NCI-H146 (cell line): ENCODE data around the gene MAGEB6B.
"Not testable (repeated sequence)": the region's sequence is repeated elsewhere in the genome, so short reads cannot be mapped to it uniquely, and the experiment has no call there.

Source experiments
- DNase-seq: peaks from one replicate; lab custom pipeline; 2025; lab: John Stamatoyannopoulos, UW

MAGEB6B gene, protein sequence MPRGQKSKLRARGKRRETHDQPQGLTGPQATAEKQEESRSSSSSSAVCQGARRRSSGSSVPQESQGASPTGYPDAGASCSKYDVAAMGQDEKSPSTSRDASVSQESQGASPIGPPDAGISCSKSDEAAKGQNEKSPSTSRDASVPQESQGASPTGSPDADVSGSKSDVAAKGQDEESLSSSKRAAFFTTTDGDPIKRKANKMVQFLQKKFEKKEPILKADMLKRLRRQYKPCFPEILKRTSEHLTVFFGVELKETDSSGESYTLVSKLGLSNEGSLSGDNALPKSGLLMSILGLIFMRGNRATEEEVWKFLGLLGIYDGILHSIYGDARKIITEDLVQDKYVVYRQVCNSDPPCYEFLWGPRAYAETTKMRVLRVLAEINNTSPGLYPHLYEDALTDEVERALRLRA

DNA sequence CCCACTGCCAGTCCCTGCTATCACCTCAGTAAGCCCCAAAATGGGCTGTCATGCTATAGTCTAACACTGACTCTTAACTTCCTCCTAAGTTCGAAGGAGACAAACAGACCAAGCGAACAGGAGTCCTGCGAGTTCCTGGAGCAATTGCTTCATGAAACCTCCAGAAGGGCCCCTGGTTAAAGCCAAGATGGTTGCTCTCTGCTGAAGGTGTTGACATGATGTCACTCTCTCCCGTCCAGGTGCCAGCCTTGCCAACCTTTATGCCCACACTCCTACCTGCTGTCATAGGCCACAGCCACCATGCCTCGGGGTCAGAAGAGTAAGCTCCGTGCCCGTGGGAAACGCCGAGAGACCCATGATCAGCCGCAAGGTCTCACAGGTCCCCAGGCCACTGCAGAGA lies at the start of gene MAGEB6B:
Gene MAGEB6B, plus strand, starts transcription at position 301 of the 400 bp plus-strand sequence. Its CDS starts 0 bp downstream, at position 301.
- no peak for DNase-seq

DNA sequence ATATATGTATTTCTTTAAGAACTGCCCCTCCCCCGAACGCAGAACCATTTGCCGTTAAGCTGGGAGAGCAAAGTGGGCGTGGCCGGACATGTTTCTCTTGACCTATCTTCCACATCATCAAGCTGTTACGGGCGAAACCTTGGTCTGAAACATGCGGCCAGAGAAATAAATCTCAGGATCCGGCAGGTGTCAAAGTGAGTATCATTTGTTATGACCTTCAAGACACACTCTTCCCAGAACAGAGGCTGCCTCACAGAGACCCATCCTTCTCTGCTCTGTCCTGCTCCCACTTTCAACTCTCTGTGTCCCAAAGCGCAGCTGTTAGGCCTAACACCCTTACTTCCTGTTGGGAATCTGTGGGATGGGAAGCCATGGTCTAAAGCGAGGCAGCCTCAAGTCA lies 22.1 kb upstream of the MAGEB6B start, which contains the start of gene MAGEB18:
Gene MAGEB18, plus strand, starts transcription at position 70 of the 400 bp plus-strand sequence. CDS start 643 bp downstream, outside the sequence.
- DNase-seq: no peak

DNA sequence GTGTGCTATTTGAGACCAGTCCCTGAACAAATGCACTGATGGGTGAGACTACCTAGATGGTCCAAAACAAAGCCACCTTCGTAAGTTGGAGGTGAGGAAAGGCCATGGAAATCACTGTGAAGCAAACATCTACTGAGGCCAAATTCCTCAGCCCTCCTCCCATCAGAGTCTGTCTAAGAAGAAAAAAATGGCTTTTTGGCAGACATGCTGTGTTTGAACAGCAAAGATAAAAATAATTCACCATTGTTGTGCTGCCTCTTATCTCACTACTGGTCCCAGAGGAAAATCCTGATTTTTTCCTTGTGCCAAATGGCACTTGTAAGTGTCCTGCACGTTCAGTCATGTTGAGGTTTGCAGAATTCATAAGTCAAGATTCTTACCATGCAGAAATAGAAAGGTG lies 14.4 kb upstream of the MAGEB6B start:
- no peak for DNase-seq

- DNase-seq: no peak
Measured at GRCh38 chrX:26192204-26192603, 31.8 kb downstream of the MAGEB6B start, which contains the start of gene MAGEB6. TSS of gene MAGEB6 (plus strand) at chrX:26192440. CDS start at chrX:26193847, 1,407 bp downstream.

GRCh38 chrX:26203561-26203960 lies 43.2 kb downstream of the MAGEB6B start:
- DNase-seq: no peak

DNA sequence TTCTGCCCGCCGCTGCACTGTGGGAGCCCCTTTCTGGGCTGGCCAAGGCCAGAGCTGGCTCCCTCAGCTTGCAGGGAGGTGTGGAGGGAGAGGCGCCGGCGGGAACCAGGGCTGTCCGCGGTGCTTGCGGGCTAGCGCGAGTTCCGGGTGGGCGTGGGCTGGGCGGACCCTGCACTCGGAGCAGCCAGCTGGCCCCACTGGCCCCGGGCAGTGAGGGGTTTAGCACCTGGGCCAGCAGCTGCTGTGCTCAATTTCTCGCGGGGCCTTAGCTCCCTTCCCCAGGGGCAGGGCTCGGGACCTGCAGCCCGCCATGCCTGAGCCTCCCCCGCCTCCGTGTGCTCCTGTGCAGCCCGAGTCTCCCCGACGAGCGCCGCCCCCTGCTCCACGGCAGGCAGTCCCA lies 44.3 kb downstream of the MAGEB6B start:
- DNase-seq: not testable (repeated sequence)

GRCh38 chrX:26208012-26208411 lies 47.6 kb downstream of the MAGEB6B start:
- no peak for DNase-seq
